Fibroblast of lung (primary cell): Measurements from ENCODE around the gene DDN. TPM values are rescaled to one million over a fixed set of nuclear protein-coding genes. Genes with fewer than 3 reads are reported as not detected.

ENCODE experiments used
- DNase-seq, 2 donors: peaks; one replicate each; pipeline versions ENCODE4 v3.0.0 to v3.0.0-alpha.2; 2010; ENCODE audit warnings: low read depth in 2 of 2
- H2AFZ ChIP-seq: 2 replicates; pipeline ENCODE4 v1.5.1; 2012; ENCODE audit warnings: low read length, control low read depth, inconsistent platforms
- H3K27ac ChIP-seq: 2 replicates; pipeline ENCODE4 v1.5.1; 2011; ENCODE audit warnings: low read length, control low read depth; ENCODE audit not compliant: insufficient read depth
- H3K27me3 ChIP-seq: 2 replicates; pipeline ENCODE4 v1.5.1; 2011; ENCODE audit warnings: mild to moderate bottlenecking, low read length; ENCODE audit not compliant: control insufficient read depth, insufficient read depth
- H3K36me3 ChIP-seq: 2 replicates; pipeline ENCODE4 v1.5.1; 2011; ENCODE audit warnings: low read length; ENCODE audit not compliant: control insufficient read depth, insufficient read depth
- H3K4me1 ChIP-seq: 2 replicates; pipeline ENCODE4 v1.5.1; 2011; ENCODE audit warnings: low read length; ENCODE audit not compliant: control insufficient read depth, insufficient read depth; ENCODE audit errors: extremely low read depth
- H3K4me2 ChIP-seq: 2 replicates; pipeline ENCODE4 v1.5.1; 2011; ENCODE audit warnings: low read length, control low read depth; ENCODE audit not compliant: insufficient read depth; ENCODE audit errors: extremely low read depth
- H3K4me3 ChIP-seq, 4 experiments: fragments of 200-600 bp in 1 of 4; sonication (generic) in 1 of 4; replicated peaks in 1 of 4; 2 replicates each; pipeline ENCODE4 v1.5.1; 2011 to 2016; ENCODE audit warnings: low read length in 4 of 4, low read depth in 3 of 4, mild to moderate bottlenecking in 3 of 4, control low read depth in 2 of 4, inconsistent platforms in 1 of 4, mixed read lengths in 1 of 4; ENCODE audit not compliant: insufficient read depth in 1 of 4; ENCODE audit errors: control extremely low read depth in 1 of 4
- H3K79me2 ChIP-seq: 2 replicates; pipeline ENCODE4 v1.5.1; 2012; ENCODE audit warnings: mild to moderate bottlenecking, low read length, inconsistent platforms; ENCODE audit not compliant: control insufficient read depth, insufficient read depth
- H3K9ac ChIP-seq: 2 replicates; pipeline ENCODE4 v1.5.1; 2011; ENCODE audit warnings: mild to moderate bottlenecking, low read length, control low read depth; ENCODE audit not compliant: insufficient read depth
- H3K9me3 ChIP-seq: 2 replicates; pipeline ENCODE4 v1.5.1; 2012; ENCODE audit warnings: low read depth, low read length; ENCODE audit not compliant: control insufficient read depth, insufficient read depth
- H4K20me1 ChIP-seq: 2 replicates; pipeline ENCODE4 v1.5.1; 2011; ENCODE audit warnings: low read length; ENCODE audit not compliant: control insufficient read depth, insufficient read depth; ENCODE audit errors: extremely low read depth
- EZH2 ChIP-seq: IDR thresholded peaks from 2 replicates; pipeline ENCODE4 v1.5.1; 2012; ENCODE audit warnings: low read length, control low read depth, mild to moderate bottlenecking; ENCODE audit errors: missing control alignments
- polyA plus RNA-seq, 2 donors: library from polyadenylated mRNA; depleted of rRNA in 1 of 2; stranded (reverse) in 1 of 2; unstranded in 1 of 2; fragments of >200 nt; gene quantifications; 2 replicates each; pipeline ENCODE4 v1.2.1, GENCODE V29; 2011 to 2012; ENCODE audit warnings: missing spikeins in 1 of 2
- total RNA-seq: library from RNA; depleted of rRNA; stranded (reverse); fragments of >200 nt; gene quantifications from 2 replicates; pipeline ENCODE4 v1.2.1, GENCODE V29; 2014
- TF ChIP-seq, protein P1 (sequence below), 2 donors: IDR thresholded peaks in 1 of 2; conservative IDR thresholded peaks in 1 of 2; 1 replicate in 1 of 2; 2 replicates in 1 of 2; pipeline ENCODE4 v1.5.1; 2011 to 2012; ENCODE audit warnings: low read length in 2 of 2, control low read depth in 1 of 2, inconsistent platforms in 1 of 2, low read depth in 1 of 2, mild to moderate bottlenecking in 1 of 2

Gene DDN
- total and polyA plus RNA-seq, 2 donors (not counting 1 experiment from before 2014, with no cell fraction given) = under 0.01 to 0.09 TPM

DNA sequence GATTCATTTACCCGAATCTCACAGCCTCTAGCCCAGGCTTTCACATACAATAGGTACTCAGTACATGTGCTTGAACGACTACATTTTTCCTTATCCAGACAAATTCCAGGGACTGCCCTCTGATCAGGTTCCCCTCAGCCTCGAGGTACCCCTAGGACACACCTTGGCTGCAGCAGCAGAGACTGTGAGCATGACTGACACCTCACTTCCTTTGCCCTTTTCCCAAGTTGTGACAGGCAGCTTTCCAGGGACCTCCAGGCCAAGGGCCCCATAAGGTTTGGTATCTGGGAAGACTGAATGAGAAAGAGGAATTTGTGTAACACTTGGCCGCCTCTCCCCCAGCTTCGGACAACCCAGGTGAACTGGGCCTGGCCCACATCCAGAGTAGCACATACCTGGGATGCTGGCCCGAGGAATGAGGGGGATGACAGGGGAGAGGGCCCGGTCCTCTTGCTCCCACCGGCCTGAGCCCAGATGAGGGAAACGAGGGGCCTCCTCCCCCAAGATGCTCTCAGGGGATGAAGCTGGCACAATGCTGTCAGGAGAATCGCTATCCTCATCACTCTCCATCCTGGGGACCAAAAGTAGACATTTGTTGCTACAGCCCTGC is 29.6 kb upstream of the DDN start:
- Histone ChIP-seq H3K27ac (no peak overlapping the region), H3K9ac (no peak overlapping the region), H3K9me3 (no peaks in the 10 kb centered on the region), H3K4me1 (no peaks in the 10 kb centered on the region), H3K27me3 (no peaks in the 10 kb centered on the region), H2AFZ (no peak overlapping the region), H3K4me2 (no peak overlapping the region), H3K79me2 (no peaks in the 10 kb centered on the region), H4K20me1 (no peaks in the 10 kb centered on the region), H3K4me3 (no peak overlapping the region), H3K36me3 (peaks cover 39% of the 10 kb centered on the region)
- no peak for TF ChIP-seq EZH2
- TF ChIP-seq, protein P1, sequence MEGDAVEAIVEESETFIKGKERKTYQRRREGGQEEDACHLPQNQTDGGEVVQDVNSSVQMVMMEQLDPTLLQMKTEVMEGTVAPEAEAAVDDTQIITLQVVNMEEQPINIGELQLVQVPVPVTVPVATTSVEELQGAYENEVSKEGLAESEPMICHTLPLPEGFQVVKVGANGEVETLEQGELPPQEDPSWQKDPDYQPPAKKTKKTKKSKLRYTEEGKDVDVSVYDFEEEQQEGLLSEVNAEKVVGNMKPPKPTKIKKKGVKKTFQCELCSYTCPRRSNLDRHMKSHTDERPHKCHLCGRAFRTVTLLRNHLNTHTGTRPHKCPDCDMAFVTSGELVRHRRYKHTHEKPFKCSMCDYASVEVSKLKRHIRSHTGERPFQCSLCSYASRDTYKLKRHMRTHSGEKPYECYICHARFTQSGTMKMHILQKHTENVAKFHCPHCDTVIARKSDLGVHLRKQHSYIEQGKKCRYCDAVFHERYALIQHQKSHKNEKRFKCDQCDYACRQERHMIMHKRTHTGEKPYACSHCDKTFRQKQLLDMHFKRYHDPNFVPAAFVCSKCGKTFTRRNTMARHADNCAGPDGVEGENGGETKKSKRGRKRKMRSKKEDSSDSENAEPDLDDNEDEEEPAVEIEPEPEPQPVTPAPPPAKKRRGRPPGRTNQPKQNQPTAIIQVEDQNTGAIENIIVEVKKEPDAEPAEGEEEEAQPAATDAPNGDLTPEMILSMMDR (conservative IDR thresholded peaks at IDR 0.05 in 1 of 2, IDR thresholded peaks at IDR 0.05 in 1 of 2; ENCODE audit: low read depth in 1 of 2, low read length in 2 of 2) = no peak
- no peak for DNase-seq

DNA sequence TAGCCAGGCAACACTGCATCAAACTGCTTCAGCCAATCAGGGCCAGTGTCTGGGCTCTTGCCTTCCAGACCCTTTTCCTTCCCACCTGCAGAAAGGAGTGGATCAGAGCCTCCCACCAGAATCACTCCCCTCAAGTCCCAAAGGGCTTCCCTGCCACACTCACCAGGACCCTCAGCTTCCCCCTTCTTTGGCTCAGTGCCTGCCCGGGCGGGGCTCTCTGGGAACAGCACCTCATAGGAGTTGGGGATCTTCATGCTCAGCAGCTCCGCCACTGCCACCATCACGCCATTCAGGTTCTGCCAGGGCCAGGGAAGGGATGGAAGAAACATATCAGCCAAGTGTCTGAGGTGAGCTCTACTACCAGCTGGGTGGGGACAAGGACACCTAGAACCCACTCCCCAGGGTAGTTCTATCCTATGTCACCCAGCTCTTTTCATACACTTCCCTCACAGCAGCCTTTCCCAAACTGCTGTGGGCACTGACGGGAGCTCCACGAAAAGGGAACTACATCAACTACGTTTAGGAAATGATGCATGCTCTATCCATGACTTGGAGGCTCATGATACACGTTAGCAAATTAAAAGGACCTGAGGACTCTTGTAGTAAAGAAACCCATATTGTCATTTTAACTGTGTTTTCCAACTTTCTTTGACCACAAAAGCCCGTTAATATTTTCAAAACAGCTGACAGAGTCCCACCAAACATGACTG is 28.8 kb upstream of the DDN start:
- Histone ChIP-seq H3K9ac (no peak overlapping the region), H3K27me3 (no peaks in the 10 kb centered on the region), H3K4me1 (no peaks in the 10 kb centered on the region), H3K9me3 (no peaks in the 10 kb centered on the region), H3K79me2 (no peaks in the 10 kb centered on the region), H3K4me2 (no peak overlapping the region), H3K4me3 (no peak overlapping the region), H2AFZ (no peak overlapping the region), H3K36me3 (peaks cover 39% of the 10 kb centered on the region), H4K20me1 (no peaks in the 10 kb centered on the region), H3K27ac (no peak overlapping the region)
- no peak for DNase-seq
- TF ChIP-seq, protein P1 (conservative IDR thresholded peaks at IDR 0.05 in 1 of 2, IDR thresholded peaks at IDR 0.05 in 1 of 2; ENCODE audit: low read depth in 1 of 2, low read length in 2 of 2) = no peak

- no peak overlapping the region for H3K4me3 ChIP-seq
- no peak for DNase-seq
- no peaks in the 10 kb centered on the region for H3K27me3 ChIP-seq
- H3K79me2 ChIP-seq = no peaks in the 10 kb centered on the region
- H3K4me2 ChIP-seq = no peak overlapping the region
- H3K9me3 ChIP-seq = no peaks in the 10 kb centered on the region
- H3K36me3 ChIP-seq = peaks cover 34% of the 10 kb centered on the region
- H3K9ac ChIP-seq = no peak overlapping the region
- no peak overlapping the region for H2AFZ ChIP-seq
- H3K27ac ChIP-seq = no peak overlapping the region
- TF ChIP-seq EZH2 = no peak
- TF ChIP-seq, protein P1 (conservative IDR thresholded peaks at IDR 0.05 in 1 of 2, IDR thresholded peaks at IDR 0.05 in 1 of 2; ENCODE audit: low read depth in 1 of 2, low read length in 2 of 2) = no peak
- H4K20me1 ChIP-seq = no peaks in the 10 kb centered on the region
- H3K4me1 ChIP-seq = no peaks in the 10 kb centered on the region
These were observed 27.7 kb upstream of the DDN start for GRCh38 chr12:49026678-49027480.
